C4-2B (cell line): ENCODE results near the gene RBMS3.

Source experiments
- CTCF ChIP-seq: fragments of 450-650 bp; conservative IDR thresholded peaks from 2 replicates; pipeline ENCODE4 v1.5.1; 2017; ENCODE audit warnings: mild to moderate bottlenecking
- ZFX ChIP-seq: fragments of 450-650 bp; IDR thresholded peaks from 2 replicates; pipeline ENCODE4 v1.6.1; 2017

GRCh38 chr3:29531644-29532043, 250.8 kb downstream of the RBMS3 start:
- TF ChIP-seq CTCF (no peak), ZFX (no peak)
